ENCODE results near the gene KIF15. TPM values are rescaled to one million over a fixed set of nuclear protein-coding genes. Genes with fewer than 3 reads are reported as not detected.
"Not testable (repeated sequence)": the region's sequence is repeated elsewhere in the genome, so short reads cannot be mapped to it uniquely, and the experiment has no call there.

Gene KIF15
- total RNA-seq, 1 donor from 2014 or later: 2.2 TPM

DNA sequence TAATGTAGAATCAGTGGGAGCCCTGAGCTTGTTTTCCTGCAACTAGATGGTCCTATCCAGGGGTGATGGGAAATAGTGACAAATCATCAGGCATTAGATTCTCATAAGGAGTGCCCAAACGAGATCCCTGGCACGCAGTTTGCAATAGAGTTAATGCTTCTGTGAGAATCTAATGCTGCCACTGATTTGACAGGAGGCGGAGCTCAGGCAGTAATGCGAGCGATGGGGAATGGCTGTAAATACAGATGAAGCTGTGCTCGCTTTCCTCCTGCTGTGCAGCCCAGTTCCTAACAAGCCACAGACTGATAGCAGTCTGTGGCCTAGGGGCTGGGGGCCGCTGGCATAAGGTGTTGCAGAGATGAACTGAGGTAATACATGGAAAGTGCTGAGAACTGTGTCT, 71.8 kb downstream of the KIF15 start:
- Histone ChIP-seq H3K4me3 (no peak overlapping the region), H3K27me3 (no peaks in the 10 kb centered on the region), H3K36me3 (no peaks in the 10 kb centered on the region), H3K4me1 (no peaks in the 10 kb centered on the region), H3K27ac (no peak overlapping the region), H3K9me3 (no peaks in the 10 kb centered on the region)
- TF ChIP-seq POLR2A (IDR thresholded peaks at IDR 0.05) (no peak), POLR2AphosphoS5 (IDR thresholded peaks at IDR 0.05; ENCODE audit: insufficient read depth in 1 of 2, low read depth in 1 of 2) (no peak)
- TF ChIP-seq, protein P1, sequence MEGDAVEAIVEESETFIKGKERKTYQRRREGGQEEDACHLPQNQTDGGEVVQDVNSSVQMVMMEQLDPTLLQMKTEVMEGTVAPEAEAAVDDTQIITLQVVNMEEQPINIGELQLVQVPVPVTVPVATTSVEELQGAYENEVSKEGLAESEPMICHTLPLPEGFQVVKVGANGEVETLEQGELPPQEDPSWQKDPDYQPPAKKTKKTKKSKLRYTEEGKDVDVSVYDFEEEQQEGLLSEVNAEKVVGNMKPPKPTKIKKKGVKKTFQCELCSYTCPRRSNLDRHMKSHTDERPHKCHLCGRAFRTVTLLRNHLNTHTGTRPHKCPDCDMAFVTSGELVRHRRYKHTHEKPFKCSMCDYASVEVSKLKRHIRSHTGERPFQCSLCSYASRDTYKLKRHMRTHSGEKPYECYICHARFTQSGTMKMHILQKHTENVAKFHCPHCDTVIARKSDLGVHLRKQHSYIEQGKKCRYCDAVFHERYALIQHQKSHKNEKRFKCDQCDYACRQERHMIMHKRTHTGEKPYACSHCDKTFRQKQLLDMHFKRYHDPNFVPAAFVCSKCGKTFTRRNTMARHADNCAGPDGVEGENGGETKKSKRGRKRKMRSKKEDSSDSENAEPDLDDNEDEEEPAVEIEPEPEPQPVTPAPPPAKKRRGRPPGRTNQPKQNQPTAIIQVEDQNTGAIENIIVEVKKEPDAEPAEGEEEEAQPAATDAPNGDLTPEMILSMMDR (IDR thresholded peaks at IDR 0.05): no peak
- intact Hi-C loops (cut with DNase I): no loop called here
- DNase-seq (ENCODE audit: extremely low spot score in 2 of 2): no peak

DNA sequence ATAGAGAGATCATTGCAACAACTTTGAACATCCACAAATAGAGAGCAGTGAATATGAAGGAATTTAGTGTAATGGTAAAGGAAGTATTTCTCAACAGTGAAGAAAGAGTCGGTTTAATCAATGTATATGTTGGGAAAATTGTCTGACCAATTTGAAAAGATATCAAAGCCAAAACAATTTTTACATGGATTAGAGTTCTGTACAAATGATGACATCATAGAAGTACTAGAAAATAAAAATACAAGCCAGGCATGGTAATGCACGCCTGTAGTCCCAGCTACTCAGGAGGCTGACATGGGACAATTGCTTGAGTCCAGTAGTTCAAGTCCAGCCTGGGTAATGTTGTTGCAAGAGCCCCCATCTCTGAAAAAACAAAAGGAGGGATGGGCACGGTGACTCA, 74.1 kb downstream of the KIF15 start:
- intact Hi-C loops (cut with DNase I): no loop called here

DNA sequence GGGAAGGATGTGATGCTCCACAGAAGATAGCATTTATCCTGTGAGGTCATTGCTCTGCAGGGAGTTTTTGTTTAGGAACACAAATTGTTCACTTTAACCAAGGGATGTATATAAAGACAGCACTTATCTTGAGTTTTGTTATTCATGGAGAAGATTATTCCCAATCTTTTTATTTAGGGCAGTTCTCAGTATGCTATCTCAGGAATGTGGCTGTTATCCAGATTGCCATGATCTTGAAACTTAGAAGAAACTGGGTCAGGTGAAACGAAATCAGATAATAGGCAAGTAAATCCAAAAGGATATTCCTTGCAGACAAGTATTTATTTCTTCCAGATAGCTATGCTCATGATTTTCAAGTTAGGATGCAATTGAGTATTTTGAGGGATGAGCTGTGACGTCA, 80.8 kb downstream of the KIF15 start:
- TF ChIP-seq POLR2A (IDR thresholded peaks at IDR 0.05): no peak
- TF ChIP-seq POLR2AphosphoS5 (IDR thresholded peaks at IDR 0.05; ENCODE audit: insufficient read depth in 1 of 2, low read depth in 1 of 2): no peak
- TF ChIP-seq, protein P1 (IDR thresholded peaks at IDR 0.05): no peak
- no peak overlapping the region for H3K27ac ChIP-seq
- no peak overlapping the region for H3K4me3 ChIP-seq
- no peak for DNase-seq (ENCODE audit: extremely low spot score in 2 of 2)
- peaks cover 6% of the 10 kb centered on the region for H3K4me1 ChIP-seq
- no peaks in the 10 kb centered on the region for H3K27me3 ChIP-seq
- no peaks in the 10 kb centered on the region for H3K9me3 ChIP-seq
- intact Hi-C loops (cut with DNase I): no loop called here
- H3K36me3 ChIP-seq: no peaks in the 10 kb centered on the region

More for the DNA sequence above, 74.1 kb downstream of the KIF15 start:
- H3K27ac ChIP-seq: no peak overlapping the region
- TF ChIP-seq POLR2A (IDR thresholded peaks at IDR 0.05) (no peak), POLR2AphosphoS5 (IDR thresholded peaks at IDR 0.05; ENCODE audit: insufficient read depth in 1 of 2, low read depth in 1 of 2) (no peak)
- TF ChIP-seq, protein P1 (IDR thresholded peaks at IDR 0.05): no peak
- H3K9me3 ChIP-seq: no peaks in the 10 kb centered on the region
- no peaks in the 10 kb centered on the region for H3K27me3 ChIP-seq
- no peak overlapping the region for H3K4me3 ChIP-seq
- H3K4me1 ChIP-seq: no peaks in the 10 kb centered on the region
- DNase-seq (ENCODE audit: extremely low spot score in 2 of 2): no peak
- no peaks in the 10 kb centered on the region for H3K36me3 ChIP-seq

DNA sequence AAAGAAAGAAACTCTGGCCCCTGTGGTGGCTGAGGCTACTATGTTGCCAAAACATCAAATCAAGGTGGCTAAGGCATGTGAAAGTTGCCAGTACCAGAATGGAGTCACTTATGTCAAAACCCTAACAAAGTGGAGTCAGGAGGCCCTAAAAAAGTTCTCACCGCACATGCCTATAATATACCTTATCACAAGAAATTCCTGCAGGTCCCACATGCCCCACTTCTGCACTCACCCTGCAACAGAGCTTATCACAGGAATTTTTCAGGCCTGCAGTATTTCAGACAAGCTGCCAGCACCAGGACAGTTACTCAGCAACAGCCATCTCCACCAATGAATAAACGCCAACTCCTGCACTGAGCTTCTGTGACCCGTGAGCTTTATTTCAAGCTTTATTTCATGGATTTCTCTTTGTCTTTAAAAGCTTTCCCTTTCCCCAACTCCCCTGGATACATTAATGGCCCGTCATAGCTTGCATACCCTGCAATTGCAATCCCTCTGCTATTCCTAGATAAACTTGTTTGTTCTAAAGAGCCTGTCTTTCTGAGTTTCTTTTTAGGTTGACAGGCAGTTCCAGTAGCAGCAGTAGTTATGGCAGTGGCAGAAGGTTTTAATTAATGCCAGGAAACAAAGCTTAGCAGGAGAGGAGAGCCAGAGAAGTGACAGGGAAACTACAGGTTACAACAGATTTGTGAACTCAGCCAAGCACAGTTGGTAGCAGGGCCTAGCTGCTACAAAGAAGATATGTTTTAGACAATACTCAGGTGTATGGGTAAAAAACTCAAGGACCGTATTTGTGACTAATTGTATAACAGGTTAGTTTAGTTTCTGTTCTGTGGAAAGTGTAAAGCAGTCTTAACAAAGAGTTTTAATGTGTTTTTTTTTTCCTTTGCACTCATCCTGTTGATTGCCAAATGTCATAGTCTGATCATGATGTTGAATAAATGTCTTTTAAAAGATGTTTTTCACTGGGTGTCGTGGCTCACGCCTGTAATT, 84.2 kb downstream of the KIF15 start:
- TF ChIP-seq, protein P1 (IDR thresholded peaks at IDR 0.05): no peak
- no peak for TF ChIP-seq POLR2A (IDR thresholded peaks at IDR 0.05)
- DNase-seq (ENCODE audit: extremely low spot score in 2 of 2): no peak

DNA sequence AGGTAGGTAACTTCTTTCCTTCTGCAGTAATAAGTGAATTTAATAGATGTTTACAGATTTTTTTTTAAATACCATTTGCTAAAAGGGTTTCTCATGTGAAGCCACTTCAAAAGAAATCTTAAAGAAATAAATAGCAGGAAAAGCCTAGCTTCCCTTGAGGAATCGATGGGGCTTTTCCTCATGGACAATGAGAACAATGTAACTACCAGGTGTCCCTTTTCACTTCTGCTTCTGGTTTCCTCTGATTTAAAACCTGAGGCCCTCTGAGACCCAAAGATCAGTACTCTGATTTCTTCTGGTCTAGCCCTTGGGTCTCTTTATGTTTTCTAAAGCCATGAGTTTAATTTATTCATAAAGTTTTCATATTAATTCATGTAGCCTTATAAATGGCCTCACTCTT, 87.0 kb downstream of the KIF15 start:
- Histone ChIP-seq H3K9me3 (no peaks in the 10 kb centered on the region), H3K27ac (no peak overlapping the region), H3K4me3 (no peak overlapping the region), H3K27me3 (no peaks in the 10 kb centered on the region), H3K4me1 (peaks cover 6% of the 10 kb centered on the region), H3K36me3 (no peaks in the 10 kb centered on the region)
- no peak for DNase-seq (ENCODE audit: extremely low spot score in 2 of 2)
- TF ChIP-seq, protein P1 (IDR thresholded peaks at IDR 0.05): no peak
- TF ChIP-seq POLR2AphosphoS5 (IDR thresholded peaks at IDR 0.05; ENCODE audit: insufficient read depth in 1 of 2, low read depth in 1 of 2): no peak
- TF ChIP-seq POLR2A (IDR thresholded peaks at IDR 0.05): no peak
- intact Hi-C loops (cut with DNase I): no loop called here

More for the DNA sequence above, 84.2 kb downstream of the KIF15 start:
- H3K36me3 ChIP-seq: no peaks in the 10 kb centered on the region
- peaks cover 6% of the 10 kb centered on the region for H3K4me1 ChIP-seq
- no peak overlapping the region for H3K4me3 ChIP-seq
- H3K9me3 ChIP-seq: no peaks in the 10 kb centered on the region
- no peaks in the 10 kb centered on the region for H3K27me3 ChIP-seq
- intact Hi-C loops (cut with DNase I): no loop called here
- H3K27ac ChIP-seq: no peak overlapping the region

DNA sequence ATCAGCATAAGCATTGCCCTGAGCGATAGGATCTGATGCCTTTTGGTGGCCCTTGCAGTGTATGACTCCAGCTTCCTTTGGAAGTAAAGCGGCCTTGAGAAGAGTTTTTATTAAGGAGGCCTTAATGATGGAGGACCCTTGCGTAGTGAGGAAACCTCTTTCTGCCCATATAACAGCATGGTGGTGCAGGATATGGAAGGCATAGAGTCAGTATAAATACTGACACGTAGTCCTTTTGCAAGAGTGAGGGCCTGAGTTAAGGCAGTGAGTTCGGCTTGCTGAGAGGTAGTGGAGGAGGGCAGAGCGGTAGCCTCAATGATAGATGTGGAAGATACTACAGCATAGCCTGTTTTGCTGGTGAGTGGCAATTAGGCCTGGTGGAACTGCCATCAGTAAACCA, 95.1 kb downstream of the KIF15 start:
- H3K27me3 ChIP-seq; H3K9me3 ChIP-seq; H3K4me3 ChIP-seq; DNase-seq (ENCODE audit: extremely low spot score in 2 of 2); H3K27ac ChIP-seq; intact Hi-C loops (cut with DNase I); H3K4me1 ChIP-seq; H3K36me3 ChIP-seq: not testable (repeated sequence)

Measured in vagina (tissue), 2 donors.